HEK293T (cell line): ENCODE data around the gene ITGA4.

Experiments
- ARNT ChIP-seq: fragments of 450-650 bp; IDR thresholded peaks from 2 replicates; pipeline ENCODE4 v1.6.1; 2017; ENCODE audit warnings: mild to moderate bottlenecking
- CTBP1 ChIP-seq: fragments of 450-650 bp; IDR thresholded peaks from 2 replicates; pipeline ENCODE4 v1.6.1; 2016; ENCODE audit warnings: borderline replicate concordance
- ELF4 ChIP-seq: fragments of 450-650 bp; IDR thresholded peaks from 2 replicates; pipeline ENCODE4 v1.6.1; 2017; ENCODE audit warnings: antibody characterized with exemption
- FOXA1 ChIP-seq: fragments of 450-650 bp; IDR thresholded peaks from 2 replicates; pipeline ENCODE4 v1.6.1; 2016; ENCODE audit warnings: mild to moderate bottlenecking
- FOXM1 ChIP-seq: fragments of 450-650 bp; IDR thresholded peaks from 2 replicates; pipeline ENCODE4 v1.6.1; 2017; ENCODE audit warnings: mild to moderate bottlenecking, borderline replicate concordance
- HDGF ChIP-seq: fragments of 450-650 bp; IDR thresholded peaks from 2 replicates; pipeline ENCODE4 v1.6.1; 2017; ENCODE audit warnings: antibody characterized with exemption, borderline replicate concordance
- L3MBTL2 ChIP-seq: fragments of 450-650 bp; conservative IDR thresholded peaks from 2 replicates; pipeline ENCODE4 v1.6.1; 2016; ENCODE audit warnings: mild to moderate bottlenecking
- LEF1 ChIP-seq: fragments of 450-650 bp; IDR thresholded peaks from 2 replicates; pipeline ENCODE4 v1.6.1; 2017; ENCODE audit warnings: mild to moderate bottlenecking, borderline replicate concordance
- NFRKB ChIP-seq: fragments of 450-650 bp; IDR thresholded peaks from 2 replicates; pipeline ENCODE4 v1.6.1; 2016; ENCODE audit warnings: mild to moderate bottlenecking, moderate library complexity
- SP1 ChIP-seq: fragments of 450-650 bp; IDR thresholded peaks from 2 replicates; pipeline ENCODE4 v1.6.1; 2017
- SUZ12 ChIP-seq: fragments of 450-650 bp; IDR thresholded peaks from 2 replicates; pipeline ENCODE4 v1.6.1; 2016; ENCODE audit warnings: mild to moderate bottlenecking
- TARDBP ChIP-seq: fragments of 450-650 bp; IDR thresholded peaks from 2 replicates; pipeline ENCODE4 v1.6.1; 2016
- ZNF384 ChIP-seq: fragments of 450-650 bp; IDR thresholded peaks from 2 replicates; pipeline ENCODE4 v1.6.1; 2016
- TF ChIP-seq, protein P1 (sequence below): fragments of 450-650 bp; IDR thresholded peaks from 2 replicates; pipeline ENCODE4 v1.6.1; 2016

DNA sequence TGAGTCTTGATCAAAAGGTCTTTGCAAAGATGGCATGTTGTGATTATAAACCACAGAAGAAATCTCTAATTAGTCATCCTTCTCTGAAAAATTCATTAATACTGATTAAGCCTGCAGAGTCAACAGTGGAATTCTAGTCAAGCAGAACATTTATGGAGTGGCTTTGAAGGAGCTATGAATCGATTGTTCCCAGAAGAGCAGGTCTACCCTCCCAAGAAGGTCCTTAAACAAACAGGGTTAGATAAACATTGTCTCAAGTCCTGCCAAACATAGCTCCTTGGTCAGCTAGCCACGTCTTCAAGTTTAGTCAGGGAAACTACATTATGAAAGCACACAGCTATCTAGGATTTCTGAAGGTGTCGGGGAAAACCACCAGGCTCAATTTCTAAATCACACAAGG is 88.9 kb downstream of the ITGA4 start:
- TF ChIP-seq HDGF (no peak), LEF1 (no peak), ARNT (no peak), L3MBTL2 (no peak), FOXM1 (no peak), TARDBP (no peak), SP1 (no peak), FOXA1 (no peak), NFRKB (no peak), ZNF384 (no peak), CTBP1 (no peak), SUZ12 (no peak), ELF4 (no peak)
- TF ChIP-seq, protein P1, sequence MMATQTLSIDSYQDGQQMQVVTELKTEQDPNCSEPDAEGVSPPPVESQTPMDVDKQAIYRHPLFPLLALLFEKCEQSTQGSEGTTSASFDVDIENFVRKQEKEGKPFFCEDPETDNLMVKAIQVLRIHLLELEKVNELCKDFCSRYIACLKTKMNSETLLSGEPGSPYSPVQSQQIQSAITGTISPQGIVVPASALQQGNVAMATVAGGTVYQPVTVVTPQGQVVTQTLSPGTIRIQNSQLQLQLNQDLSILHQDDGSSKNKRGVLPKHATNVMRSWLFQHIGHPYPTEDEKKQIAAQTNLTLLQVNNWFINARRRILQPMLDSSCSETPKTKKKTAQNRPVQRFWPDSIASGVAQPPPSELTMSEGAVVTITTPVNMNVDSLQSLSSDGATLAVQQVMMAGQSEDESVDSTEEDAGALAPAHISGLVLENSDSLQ, result no peak
